ENCODE data around the gene FAM72C.
"Not testable (repeated sequence)": the region's sequence is repeated elsewhere in the genome, so short reads cannot be mapped to it uniquely, and the experiment has no call there.

FAM72C gene

GRCh38 chr1:143913705-143914104 is 58.1 kb downstream of the FAM72C start:
- DNase-seq (ENCODE audit: low read depth in 2 of 2, low spot score in 1 of 2): not testable (repeated sequence)
